ENCODE results near the gene MCRIP2. TPM values are rescaled to one million over a fixed set of nuclear protein-coding genes. Genes with fewer than 3 reads are reported as not detected.

The MCRIP2 gene
- total and polyA plus RNA-seq, 2 experiments from 2014 or later = 64.3 to 67.7 TPM

- TF ChIP-seq ZNF462 (CRISPR knock-in tag; IDR thresholded peaks at IDR 0.05) (no peak), ETS1 (IDR thresholded peaks at IDR 0.05) (no peak), JUNB (IDR thresholded peaks at IDR 0.05; ENCODE audit: unreplicated experiment) (no peak), CREB1 (CRISPR knock-in tag; IDR thresholded peaks at IDR 0.05; ENCODE audit: low read depth) (no peak), NANOG (IDR thresholded peaks at IDR 0.05; ENCODE audit: borderline replicate concordance) (no peak), ZNF114 (CRISPR knock-in tag; IDR thresholded peaks at IDR 0.05) (no peak), EZH2phosphoT487 (IDR thresholded peaks at IDR 0.05; ENCODE audit: unreplicated experiment) (no peak), POLR2AphosphoS5 (IDR thresholded peaks at IDR 0.05; ENCODE audit: low read depth) (no peak)
- TF ChIP-seq, protein P1, sequence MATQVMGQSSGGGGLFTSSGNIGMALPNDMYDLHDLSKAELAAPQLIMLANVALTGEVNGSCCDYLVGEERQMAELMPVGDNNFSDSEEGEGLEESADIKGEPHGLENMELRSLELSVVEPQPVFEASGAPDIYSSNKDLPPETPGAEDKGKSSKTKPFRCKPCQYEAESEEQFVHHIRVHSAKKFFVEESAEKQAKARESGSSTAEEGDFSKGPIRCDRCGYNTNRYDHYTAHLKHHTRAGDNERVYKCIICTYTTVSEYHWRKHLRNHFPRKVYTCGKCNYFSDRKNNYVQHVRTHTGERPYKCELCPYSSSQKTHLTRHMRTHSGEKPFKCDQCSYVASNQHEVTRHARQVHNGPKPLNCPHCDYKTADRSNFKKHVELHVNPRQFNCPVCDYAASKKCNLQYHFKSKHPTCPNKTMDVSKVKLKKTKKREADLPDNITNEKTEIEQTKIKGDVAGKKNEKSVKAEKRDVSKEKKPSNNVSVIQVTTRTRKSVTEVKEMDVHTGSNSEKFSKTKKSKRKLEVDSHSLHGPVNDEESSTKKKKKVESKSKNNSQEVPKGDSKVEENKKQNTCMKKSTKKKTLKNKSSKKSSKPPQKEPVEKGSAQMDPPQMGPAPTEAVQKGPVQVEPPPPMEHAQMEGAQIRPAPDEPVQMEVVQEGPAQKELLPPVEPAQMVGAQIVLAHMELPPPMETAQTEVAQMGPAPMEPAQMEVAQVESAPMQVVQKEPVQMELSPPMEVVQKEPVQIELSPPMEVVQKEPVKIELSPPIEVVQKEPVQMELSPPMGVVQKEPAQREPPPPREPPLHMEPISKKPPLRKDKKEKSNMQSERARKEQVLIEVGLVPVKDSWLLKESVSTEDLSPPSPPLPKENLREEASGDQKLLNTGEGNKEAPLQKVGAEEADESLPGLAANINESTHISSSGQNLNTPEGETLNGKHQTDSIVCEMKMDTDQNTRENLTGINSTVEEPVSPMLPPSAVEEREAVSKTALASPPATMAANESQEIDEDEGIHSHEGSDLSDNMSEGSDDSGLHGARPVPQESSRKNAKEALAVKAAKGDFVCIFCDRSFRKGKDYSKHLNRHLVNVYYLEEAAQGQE (IDR thresholded peaks at IDR 0.05; ENCODE audit: unreplicated experiment) = no peak
Measured at GRCh38 chr16:640614-641013, 1.0 kb upstream of the MCRIP2 start (continued).

All from GM23338 (cell line).